ENCODE results near the gene HOXC5. TPM values are rescaled to one million over a fixed set of nuclear protein-coding genes. Genes with fewer than 3 reads are reported as not detected.
A peak's percentile ranks its signal among the peaks of the same experiment; 100 is the strongest.

HOXC5 gene
- 0.12 TPM in 1 of 2 replicates, not detected in the other for total RNA-seq

DNA sequence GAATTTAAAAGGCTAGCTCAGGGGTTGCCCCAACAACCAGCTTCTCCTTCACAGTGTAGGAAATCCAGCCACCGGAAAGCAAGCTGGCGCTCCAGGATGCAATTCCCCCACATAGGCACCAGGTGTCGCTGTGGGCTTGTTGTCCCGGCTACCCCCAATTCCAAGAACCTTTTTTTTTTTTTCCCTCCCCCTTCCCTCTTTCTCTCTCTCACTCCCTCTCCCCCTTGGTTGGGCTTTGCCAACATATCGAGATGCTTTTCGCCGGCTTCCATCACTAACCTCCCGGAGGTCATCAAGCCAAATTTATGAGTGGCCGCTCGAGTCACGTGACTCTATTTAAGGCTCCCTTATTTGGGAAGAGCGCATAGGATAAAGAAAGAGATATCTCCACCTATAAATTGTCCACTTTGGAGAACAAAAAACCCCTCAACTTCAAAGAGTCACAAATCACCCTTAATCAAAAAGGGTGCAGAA lies at the start of gene HOXC5:
TSS of gene HOXC5 (plus strand) at position 424 of the 474 bp plus-strand sequence. CDS start 73 bp downstream, outside the sequence.
- peak; percentile 34 for DNase-seq (ENCODE audit: extremely low read depth, low read depth, low spot score)

GRCh38 chr12:53983568-53983949 lies 49.3 kb upstream of the HOXC5 start:
- DNase-seq (ENCODE audit: extremely low read depth, low read depth, low spot score) = no peak

GRCh38 chr12:53983950-53984572 lies 48.8 kb upstream of the HOXC5 start:
- DNase-seq (ENCODE audit: extremely low read depth, low read depth, low spot score) = no peak

DNA sequence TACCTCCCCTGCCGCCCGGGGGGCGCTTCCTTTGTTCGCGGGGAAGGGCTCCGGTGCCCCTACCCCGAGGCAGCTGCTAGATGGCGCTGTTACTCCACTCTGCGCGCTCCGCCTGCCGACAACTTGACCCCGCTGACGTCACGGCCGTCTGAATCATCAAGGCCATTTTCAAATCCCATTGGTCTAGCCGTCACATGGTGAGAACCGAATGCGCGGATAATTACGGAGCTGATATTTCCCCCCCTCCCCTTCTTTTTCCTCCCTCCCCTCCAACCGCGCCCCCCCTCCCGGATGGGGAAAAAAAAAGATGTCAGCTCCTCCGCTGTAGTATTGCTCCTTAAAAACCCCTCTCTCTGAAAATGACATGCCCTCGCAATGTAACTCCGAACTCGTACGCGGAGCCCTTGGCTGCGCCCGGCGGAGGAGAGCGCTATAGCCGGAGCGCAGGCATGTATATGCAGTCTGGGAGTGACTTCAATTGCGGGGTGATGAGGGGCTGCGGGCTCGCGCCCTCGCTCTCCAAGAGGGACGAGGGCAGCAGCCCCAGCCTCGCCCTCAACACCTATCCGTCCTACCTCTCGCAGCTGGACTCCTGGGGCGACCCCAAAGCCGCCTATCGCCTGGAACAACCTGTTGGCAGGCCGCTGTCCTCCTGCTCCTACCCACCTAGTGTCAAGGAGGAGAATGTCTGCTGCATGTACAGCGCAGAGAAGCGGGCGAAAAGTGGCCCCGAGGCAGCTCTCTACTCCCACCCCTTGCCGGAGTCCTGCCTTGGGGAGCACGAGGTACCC lies 47.8 kb upstream of the HOXC5 start, which contains the start of gene HOXC10:
TSS of gene HOXC10 (plus strand) at position 246 of the 791 bp plus-strand sequence. CDS start at position 360, 114 bp downstream.
- peak; percentile 45 for DNase-seq (ENCODE audit: extremely low read depth, low read depth, low spot score)

DNA sequence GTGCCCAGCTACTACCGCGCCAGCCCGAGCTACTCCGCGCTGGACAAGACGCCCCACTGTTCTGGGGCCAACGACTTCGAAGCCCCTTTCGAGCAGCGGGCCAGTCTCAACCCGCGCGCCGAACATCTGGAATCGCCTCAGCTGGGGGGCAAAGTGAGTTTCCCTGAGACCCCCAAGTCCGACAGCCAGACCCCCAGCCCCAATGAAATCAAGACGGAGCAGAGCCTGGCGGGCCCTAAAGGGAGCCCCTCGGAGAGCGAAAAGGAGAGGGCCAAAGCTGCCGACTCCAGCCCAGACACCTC lies 47.2 kb upstream of the HOXC5 start:
- DNase-seq (ENCODE audit: extremely low read depth, low read depth, low spot score) = no peak

GRCh38 chr12:53985994-53986685 lies 46.7 kb upstream of the HOXC5 start:
- no peak for DNase-seq (ENCODE audit: extremely low read depth, low read depth, low spot score)

DNA sequence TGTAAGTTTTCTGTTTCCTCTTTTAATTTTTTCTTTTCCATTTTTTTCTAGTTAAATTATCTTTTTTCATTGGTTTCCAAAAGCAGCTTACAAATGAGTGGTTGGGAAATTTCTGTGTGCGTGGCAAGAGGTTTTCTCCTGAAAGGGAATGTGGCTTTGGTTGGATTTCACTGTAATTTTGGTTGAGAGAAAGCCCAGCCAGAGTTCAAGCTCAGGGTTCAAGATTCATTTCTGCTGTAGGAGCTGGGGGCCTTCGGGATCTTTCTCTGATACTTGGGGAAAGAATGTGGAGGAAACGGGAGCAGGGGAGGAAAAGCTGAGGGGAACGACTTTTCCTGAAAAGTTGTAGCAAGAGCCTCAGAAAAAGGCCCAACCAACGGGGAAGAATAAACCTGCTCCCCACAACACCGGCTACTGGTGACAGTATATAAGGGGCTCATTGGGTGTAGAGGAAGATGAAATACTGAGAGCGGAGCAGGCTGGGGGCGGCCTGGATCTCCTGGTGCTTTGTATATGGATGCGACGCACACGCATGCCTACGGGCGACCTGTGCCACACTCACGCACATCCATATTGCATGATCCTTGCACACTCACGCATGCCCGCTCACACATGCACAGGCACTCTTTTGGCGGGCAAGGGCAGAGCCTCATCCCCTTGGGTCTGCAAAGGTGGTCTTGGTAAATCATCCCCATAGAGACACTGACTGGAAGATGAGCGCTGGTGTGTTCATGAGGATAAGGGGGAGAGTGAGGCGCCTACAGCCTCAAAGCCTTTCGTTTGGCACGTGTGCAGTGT lies 46.0 kb upstream of the HOXC5 start:
- DNase-seq (ENCODE audit: extremely low read depth, low read depth, low spot score) = no peak

DNA sequence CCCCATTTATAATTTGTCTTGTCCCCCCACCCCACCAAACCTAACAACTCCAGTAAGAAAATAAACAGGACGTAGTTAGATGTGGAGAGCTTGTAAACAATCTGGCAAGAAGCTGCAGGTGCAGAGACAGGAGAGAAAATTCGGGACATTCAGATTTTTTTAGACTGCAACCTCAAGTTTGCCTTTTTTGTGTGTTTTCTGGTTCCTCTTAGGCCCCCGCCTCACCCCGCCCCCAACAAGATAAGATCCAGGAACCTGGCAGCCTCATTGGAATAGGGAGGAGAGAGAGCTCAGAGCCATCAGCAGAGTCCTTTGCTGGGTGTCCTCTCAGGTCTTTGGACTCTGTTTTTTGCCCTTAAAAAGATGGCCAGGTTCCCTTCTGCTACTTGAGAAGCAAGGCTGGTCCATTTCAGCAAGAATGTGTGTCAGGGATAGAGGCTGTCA lies 45.0 kb upstream of the HOXC5 start:
- DNase-seq (ENCODE audit: extremely low read depth, low read depth, low spot score) = no peak

DNA sequence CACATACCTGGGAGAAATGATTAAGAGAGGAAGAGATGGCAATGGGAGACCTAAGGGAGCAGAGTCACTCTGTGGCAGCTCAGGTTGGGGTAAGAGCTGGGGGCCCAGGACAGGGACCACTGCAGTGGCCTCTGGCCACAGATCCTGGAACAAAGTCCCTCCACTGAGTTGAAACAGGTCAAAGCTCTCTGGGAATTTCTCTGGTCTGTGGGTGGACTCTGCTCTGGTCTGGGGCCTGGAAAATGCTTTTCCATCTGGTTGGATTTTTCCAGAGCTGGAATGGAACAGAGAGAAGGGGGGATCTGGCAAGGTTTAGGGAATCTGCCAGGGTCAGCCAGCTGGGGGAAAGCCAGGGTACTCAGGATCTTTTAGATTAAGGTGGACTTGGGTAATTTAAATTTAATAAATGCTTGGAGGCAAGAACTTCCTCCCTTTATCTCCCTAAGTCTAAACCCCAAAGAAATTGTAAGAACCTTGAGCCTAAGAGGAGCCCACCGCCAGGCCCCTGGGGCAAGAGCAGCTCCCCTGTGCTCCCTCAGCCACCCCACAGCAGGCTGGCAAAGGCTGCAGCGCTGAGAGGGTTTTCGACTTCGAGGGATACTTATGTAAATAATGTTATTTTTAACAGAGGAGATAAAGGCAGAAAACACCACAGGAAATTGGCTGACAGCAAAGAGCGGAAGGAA lies 44.2 kb upstream of the HOXC5 start:
- DNase-seq (ENCODE audit: extremely low read depth, low read depth, low spot score) = no peak

DNA sequence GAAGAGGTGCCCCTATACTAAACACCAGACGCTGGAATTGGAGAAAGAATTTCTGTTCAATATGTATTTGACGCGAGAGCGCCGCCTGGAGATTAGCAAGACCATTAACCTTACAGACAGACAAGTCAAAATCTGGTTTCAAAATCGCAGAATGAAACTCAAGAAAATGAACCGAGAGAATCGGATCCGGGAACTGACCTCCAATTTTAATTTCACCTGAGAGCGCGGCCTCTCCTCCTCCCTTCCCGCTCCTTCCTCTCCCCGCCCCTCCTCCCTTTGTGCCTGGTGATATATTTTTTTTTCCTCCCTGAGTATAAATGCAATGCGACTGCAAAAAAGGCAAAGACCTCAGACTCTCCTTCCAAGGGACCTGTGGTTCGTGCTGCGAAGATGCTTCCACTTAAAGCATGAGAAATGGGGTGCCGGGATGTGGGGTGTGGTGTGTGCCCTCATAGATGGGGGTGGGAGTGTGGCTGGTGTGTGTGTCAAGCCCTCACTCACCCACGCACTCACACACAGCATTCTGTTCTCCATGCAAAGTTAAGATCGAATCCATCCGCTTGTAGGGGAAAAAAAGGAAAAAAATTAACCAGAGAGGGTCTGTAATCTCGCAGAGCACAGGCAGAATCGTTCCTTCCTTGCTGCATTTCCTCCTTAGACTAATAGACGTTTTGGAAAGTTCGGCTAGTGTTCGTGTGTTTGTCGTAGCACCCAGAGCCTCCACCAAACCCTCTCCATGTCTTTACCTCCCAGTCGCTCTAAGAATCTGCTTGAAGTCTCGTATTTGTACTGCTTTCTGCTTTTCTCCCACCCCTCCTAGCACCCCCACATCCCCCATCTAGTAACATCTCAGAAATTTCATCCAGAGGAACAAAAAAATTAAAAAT lies 43.4 kb upstream of the HOXC5 start:
- no peak for DNase-seq (ENCODE audit: extremely low read depth, low read depth, low spot score)

GRCh38 chr12:53990311-53991076 lies 42.4 kb upstream of the HOXC5 start:
- DNase-seq (ENCODE audit: extremely low read depth, low read depth, low spot score) = no peak

GRCh38 chr12:53991077-53991460 lies 41.8 kb upstream of the HOXC5 start:
- no peak for DNase-seq (ENCODE audit: extremely low read depth, low read depth, low spot score)

DNA sequence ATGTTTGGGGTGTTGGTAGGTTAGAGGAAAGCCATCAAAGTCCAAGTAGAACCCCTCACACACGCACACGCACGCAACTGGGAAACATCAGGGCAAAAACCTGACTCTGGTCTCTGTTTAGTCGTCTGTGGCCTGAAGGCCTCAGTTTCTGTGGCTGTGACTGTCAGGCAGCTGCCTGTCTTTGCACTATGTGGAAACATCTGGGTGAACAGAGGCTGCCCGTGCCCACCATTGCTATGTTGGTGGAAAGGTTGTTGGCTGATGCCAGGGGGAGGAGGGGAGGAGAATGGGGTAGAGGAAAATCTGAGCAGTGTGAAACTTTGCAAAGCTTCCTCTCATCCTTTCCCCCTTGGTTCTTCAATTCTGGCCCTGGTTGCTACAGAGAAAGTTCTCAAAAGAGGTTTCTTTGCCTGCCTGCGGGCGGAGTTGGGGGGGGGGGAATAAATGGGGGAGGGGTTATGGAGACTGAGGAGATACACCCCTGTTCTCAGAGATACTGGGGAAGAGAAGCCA lies 40.4 kb upstream of the HOXC5 start:
- DNase-seq (ENCODE audit: extremely low read depth, low read depth, low spot score) = no peak

- no peak for DNase-seq (ENCODE audit: extremely low read depth, low read depth, low spot score)
Measured at GRCh38 chr12:53993162-53994008, 39.5 kb upstream of the HOXC5 start.

GRCh38 chr12:53994009-53994263 lies 38.9 kb upstream of the HOXC5 start:
- no peak for DNase-seq (ENCODE audit: extremely low read depth, low read depth, low spot score)

- no peak for DNase-seq (ENCODE audit: extremely low read depth, low read depth, low spot score)
Measured at GRCh38 chr12:53994264-53995001, 38.4 kb upstream of the HOXC5 start.

- DNase-seq (ENCODE audit: extremely low read depth, low read depth, low spot score) = no peak
Measured at GRCh38 chr12:53995002-53995377, 37.9 kb upstream of the HOXC5 start.
